MM.1S (cell line): ENCODE results near the gene MET.

ENCODE experiments used
- EZH2 ChIP-seq: fragments of 300-600 bp; sonication (generic); optimal IDR thresholded peaks from 2 replicates; pipeline ENCODE3; 2017; ENCODE audit warnings: low read depth, mild to moderate bottlenecking, antibody characterized with exemption, low read length, mixed read lengths
- EZH2phosphoT487 ChIP-seq: fragments of 300-600 bp; sonication (generic); IDR thresholded peaks from 2 replicates; pipeline ENCODE4 v1.6.1; 2018; ENCODE audit warnings: antibody characterized with exemption, low read length
- TF ChIP-seq, protein P1 (sequence below): fragments of 300-600 bp; sonication (generic); IDR thresholded peaks from 2 replicates; pipeline ENCODE4 v1.5.1; 2016; ENCODE audit warnings: antibody characterized with exemption, low read length, mixed read lengths

DNA sequence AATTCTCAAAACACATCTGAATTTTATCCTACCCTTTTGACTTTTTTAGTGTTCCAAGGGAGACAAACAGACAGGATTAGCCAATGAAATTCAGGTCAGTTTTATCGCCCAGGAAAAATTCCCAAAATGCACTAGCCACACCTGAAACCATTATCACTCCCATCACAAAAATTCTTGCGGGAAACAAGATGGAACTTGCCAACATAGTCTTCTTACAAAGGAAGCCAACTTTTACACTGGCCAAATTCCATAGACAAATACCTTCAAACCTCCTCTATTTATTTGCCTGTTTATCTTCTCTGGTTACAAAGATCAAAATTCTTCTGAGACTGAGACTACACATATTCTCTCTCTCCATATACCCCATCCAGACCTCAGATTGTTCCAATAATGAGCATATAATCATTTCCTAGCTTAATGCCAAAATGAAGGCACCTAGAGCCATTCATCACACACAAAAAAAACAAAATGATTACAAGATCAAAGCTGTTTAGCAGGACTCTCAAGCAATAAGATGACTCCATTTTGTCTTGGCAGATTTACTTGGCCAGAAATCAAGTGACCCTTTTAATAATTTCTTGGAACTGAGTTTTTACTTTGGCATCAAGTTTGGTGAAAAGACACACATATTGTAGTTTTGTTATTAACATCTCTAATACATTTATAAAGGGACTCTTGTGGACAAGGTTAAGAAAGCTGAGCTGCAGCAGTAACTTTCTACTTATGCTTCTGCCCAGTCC is 30.2 kb downstream of the MET start:
- no peak for TF ChIP-seq EZH2
- no peak for TF ChIP-seq EZH2phosphoT487
- TF ChIP-seq, protein P1, sequence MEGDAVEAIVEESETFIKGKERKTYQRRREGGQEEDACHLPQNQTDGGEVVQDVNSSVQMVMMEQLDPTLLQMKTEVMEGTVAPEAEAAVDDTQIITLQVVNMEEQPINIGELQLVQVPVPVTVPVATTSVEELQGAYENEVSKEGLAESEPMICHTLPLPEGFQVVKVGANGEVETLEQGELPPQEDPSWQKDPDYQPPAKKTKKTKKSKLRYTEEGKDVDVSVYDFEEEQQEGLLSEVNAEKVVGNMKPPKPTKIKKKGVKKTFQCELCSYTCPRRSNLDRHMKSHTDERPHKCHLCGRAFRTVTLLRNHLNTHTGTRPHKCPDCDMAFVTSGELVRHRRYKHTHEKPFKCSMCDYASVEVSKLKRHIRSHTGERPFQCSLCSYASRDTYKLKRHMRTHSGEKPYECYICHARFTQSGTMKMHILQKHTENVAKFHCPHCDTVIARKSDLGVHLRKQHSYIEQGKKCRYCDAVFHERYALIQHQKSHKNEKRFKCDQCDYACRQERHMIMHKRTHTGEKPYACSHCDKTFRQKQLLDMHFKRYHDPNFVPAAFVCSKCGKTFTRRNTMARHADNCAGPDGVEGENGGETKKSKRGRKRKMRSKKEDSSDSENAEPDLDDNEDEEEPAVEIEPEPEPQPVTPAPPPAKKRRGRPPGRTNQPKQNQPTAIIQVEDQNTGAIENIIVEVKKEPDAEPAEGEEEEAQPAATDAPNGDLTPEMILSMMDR, result no peak
